ENCODE data around the gene CMC1. TPM values are rescaled to one million over a fixed set of nuclear protein-coding genes. Genes with fewer than 3 reads are reported as not detected.

Gene CMC1
- total RNA-seq, 1 experiment from 2014 or later, result 15.9 TPM

DNA sequence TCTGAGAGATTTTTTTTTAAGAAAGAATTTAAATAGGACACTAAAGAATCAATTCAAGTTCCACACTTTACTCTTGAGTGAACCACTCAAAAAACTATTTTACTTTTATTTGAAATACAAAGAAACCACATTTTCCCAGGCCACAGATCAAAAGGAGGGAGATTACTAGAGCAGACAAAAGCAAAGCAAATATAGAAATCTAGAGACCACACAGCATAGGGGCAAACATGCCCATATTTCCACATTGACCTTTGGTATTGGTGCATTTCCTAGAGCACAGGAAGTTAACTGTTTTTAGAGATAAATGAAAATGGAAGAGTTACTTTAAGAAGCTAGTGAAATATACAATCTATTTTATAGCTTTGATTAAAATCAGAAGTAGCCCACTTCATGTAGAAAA lies 79.6 kb downstream of the CMC1 start:
- no peak overlapping the region for H3K27ac ChIP-seq (ENCODE audit: low read length)
- no peak for DNase-seq (ENCODE audit: low read depth, low spot score)
- no peaks in the 10 kb centered on the region for H3K27me3 ChIP-seq (ENCODE audit: control insufficient read depth, insufficient read depth, low read length)
- ATAC-seq, result no peak
- in situ Hi-C loops (cut with HindIII; ENCODE audit: low pct_unique_long_range_greater_than_20kb, low sequenced_read_pairs) (no loop called here), intact Hi-C loops (cut with micrococcal nuclease; ENCODE audit: unreplicated experiment) (no loop called here)
- H3K9me3 ChIP-seq (ENCODE audit: control insufficient read depth, insufficient read depth, low read depth, low read length), result no peaks in the 10 kb centered on the region
- no peaks in the 10 kb centered on the region for H3K4me1 ChIP-seq (ENCODE audit: control insufficient read depth, insufficient read depth, low read length)
- no peak overlapping the region for H3K4me3 ChIP-seq (ENCODE audit: low read depth in 2 of 2, low read length in 2 of 2)
- no TSS peak for BruUV-seq (replicated peaks)
- POLR2A ChIA-PET, result no interaction called here
- H3K36me3 ChIP-seq (ENCODE audit: control insufficient read depth, insufficient read depth, low read length), result peaks cover 14% of the 10 kb centered on the region
- TF ChIP-seq, protein P1, sequence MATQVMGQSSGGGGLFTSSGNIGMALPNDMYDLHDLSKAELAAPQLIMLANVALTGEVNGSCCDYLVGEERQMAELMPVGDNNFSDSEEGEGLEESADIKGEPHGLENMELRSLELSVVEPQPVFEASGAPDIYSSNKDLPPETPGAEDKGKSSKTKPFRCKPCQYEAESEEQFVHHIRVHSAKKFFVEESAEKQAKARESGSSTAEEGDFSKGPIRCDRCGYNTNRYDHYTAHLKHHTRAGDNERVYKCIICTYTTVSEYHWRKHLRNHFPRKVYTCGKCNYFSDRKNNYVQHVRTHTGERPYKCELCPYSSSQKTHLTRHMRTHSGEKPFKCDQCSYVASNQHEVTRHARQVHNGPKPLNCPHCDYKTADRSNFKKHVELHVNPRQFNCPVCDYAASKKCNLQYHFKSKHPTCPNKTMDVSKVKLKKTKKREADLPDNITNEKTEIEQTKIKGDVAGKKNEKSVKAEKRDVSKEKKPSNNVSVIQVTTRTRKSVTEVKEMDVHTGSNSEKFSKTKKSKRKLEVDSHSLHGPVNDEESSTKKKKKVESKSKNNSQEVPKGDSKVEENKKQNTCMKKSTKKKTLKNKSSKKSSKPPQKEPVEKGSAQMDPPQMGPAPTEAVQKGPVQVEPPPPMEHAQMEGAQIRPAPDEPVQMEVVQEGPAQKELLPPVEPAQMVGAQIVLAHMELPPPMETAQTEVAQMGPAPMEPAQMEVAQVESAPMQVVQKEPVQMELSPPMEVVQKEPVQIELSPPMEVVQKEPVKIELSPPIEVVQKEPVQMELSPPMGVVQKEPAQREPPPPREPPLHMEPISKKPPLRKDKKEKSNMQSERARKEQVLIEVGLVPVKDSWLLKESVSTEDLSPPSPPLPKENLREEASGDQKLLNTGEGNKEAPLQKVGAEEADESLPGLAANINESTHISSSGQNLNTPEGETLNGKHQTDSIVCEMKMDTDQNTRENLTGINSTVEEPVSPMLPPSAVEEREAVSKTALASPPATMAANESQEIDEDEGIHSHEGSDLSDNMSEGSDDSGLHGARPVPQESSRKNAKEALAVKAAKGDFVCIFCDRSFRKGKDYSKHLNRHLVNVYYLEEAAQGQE (IDR thresholded peaks at IDR 0.05; ENCODE audit: insufficient read depth in 1 of 2, low read depth in 2 of 2, low read length in 1 of 2), result no peak
- no peak for TF ChIP-seq TCF7L2 (IDR thresholded peaks at IDR 0.05; ENCODE audit: low read depth, low read length)
- TF ChIP-seq, protein P2, sequence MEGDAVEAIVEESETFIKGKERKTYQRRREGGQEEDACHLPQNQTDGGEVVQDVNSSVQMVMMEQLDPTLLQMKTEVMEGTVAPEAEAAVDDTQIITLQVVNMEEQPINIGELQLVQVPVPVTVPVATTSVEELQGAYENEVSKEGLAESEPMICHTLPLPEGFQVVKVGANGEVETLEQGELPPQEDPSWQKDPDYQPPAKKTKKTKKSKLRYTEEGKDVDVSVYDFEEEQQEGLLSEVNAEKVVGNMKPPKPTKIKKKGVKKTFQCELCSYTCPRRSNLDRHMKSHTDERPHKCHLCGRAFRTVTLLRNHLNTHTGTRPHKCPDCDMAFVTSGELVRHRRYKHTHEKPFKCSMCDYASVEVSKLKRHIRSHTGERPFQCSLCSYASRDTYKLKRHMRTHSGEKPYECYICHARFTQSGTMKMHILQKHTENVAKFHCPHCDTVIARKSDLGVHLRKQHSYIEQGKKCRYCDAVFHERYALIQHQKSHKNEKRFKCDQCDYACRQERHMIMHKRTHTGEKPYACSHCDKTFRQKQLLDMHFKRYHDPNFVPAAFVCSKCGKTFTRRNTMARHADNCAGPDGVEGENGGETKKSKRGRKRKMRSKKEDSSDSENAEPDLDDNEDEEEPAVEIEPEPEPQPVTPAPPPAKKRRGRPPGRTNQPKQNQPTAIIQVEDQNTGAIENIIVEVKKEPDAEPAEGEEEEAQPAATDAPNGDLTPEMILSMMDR (IDR thresholded peaks at IDR 0.05), result no peak
- TF ChIP-seq POLR2AphosphoS5 (IDR thresholded peaks at IDR 0.05; ENCODE audit: low read depth, low read length), result no peak
- TF ChIP-seq SIN3A (IDR thresholded peaks at IDR 0.05; ENCODE audit: borderline replicate concordance, insufficient read depth, low read depth, low read length), result no peak
- CTCF ChIA-PET, result no interaction called here

DNA sequence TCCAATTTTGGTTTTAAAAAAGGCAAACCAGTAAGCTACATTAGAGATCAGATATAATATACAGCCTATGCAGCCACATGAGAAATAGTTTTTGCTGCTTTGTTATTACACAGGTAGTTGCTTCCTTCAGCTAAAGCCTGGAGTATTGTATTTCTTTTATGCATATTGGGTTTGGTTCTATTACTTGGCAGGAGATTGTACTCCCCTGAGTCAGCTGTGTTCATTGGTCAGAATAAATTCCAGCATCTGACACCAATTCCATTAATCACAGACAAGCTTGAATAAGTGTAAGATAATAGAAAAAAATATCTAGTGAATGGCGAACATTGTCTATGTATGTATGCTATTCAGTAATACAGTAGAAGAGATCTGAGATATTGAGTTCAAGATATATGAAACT lies 81.0 kb downstream of the CMC1 start:
- H3K36me3 ChIP-seq (ENCODE audit: control insufficient read depth, insufficient read depth, low read length), result peaks cover 19% of the 10 kb centered on the region
- in situ Hi-C loops (cut with HindIII; ENCODE audit: low pct_unique_long_range_greater_than_20kb, low sequenced_read_pairs), result no loop called here
- intact Hi-C loops (cut with micrococcal nuclease; ENCODE audit: unreplicated experiment), result no loop called here
- H3K4me3 ChIP-seq (ENCODE audit: low read depth in 2 of 2, low read length in 2 of 2), result no peak overlapping the region
- H3K4me1 ChIP-seq (ENCODE audit: control insufficient read depth, insufficient read depth, low read length), result no peaks in the 10 kb centered on the region
- DNase-seq (ENCODE audit: low read depth, low spot score), result no peak
- no peak overlapping the region for H3K27ac ChIP-seq (ENCODE audit: low read length)
- ChIA-PET CTCF (no interaction called here), POLR2A (no interaction called here)
- H3K9me3 ChIP-seq (ENCODE audit: control insufficient read depth, insufficient read depth, low read depth, low read length), result no peaks in the 10 kb centered on the region
- no peaks in the 10 kb centered on the region for H3K27me3 ChIP-seq (ENCODE audit: control insufficient read depth, insufficient read depth, low read length)
- no peak for ATAC-seq
- TF ChIP-seq, protein P2 (IDR thresholded peaks at IDR 0.05), result no peak
- no peak for TF ChIP-seq POLR2AphosphoS5 (IDR thresholded peaks at IDR 0.05; ENCODE audit: low read depth, low read length)
- TF ChIP-seq TCF7L2 (IDR thresholded peaks at IDR 0.05; ENCODE audit: low read depth, low read length), result no peak
- TF ChIP-seq, protein P1 (IDR thresholded peaks at IDR 0.05; ENCODE audit: insufficient read depth in 1 of 2, low read depth in 2 of 2, low read length in 1 of 2), result no peak
- no peak for TF ChIP-seq SIN3A (IDR thresholded peaks at IDR 0.05; ENCODE audit: borderline replicate concordance, insufficient read depth, low read depth, low read length)
- no TSS peak for BruUV-seq (replicated peaks)
